HCT116 (cell line): Measurements from ENCODE around the gene KANSL3. TPM values are rescaled to one million over a fixed set of nuclear protein-coding genes. Genes with fewer than 3 reads are reported as not detected.

Experiments used
- ATAC-seq: fragments of 200-7000 bp; cut with Tn5 transposase; 2 replicates; pipeline ENCODE4 v1.9.1; 2020; ENCODE audit warnings: mild to moderate bottlenecking, moderate library complexity
- BruUV-seq: library from RNA; stranded (reverse); fragments of 400-500 nt; replicated peaks from 2 replicates; lab custom pipeline; 2021; lab: Mats Ljungman, UMichigan
- CTCF ChIA-PET: fragments of 300-600 bp; sonication (Branson Sonifier 250); formaldehyde crosslinking; loops from one replicate; lab custom pipeline; 2021; ENCODE audit warnings: antibody characterized with exemption; lab: Charles Lee
- POLR2A ChIA-PET: fragments of 300-600, 350-600 bp; sonication (Branson Sonifier 250); formaldehyde crosslinking; loops from one replicate; lab custom pipeline; 2021; ENCODE audit warnings: antibody characterized with exemption; lab: Charles Lee
- RAD21 ChIA-PET, 2 experiments: fragments of 300-600 bp; sonication (Branson Sonifier 250); formaldehyde crosslinking; loops; one replicate each; lab custom pipeline; 2023; ENCODE audit warnings: low total read pairs in 2 of 2; ENCODE audit not compliant: uncharacterized antibody in 2 of 2, unreplicated experiment in 2 of 2, low non-redundant PET in 1 of 2; lab: Charles Lee
- DNase-seq: peaks from one replicate; pipeline ENCODE4 v3.0.0-alpha.2; 2010; ENCODE audit warnings: low read depth, low spot score
- H2AFZ ChIP-seq: fragments of 200-600 bp; shearing (Covaris generic), sonication (generic); 2 replicates; pipeline ENCODE4 v1.6.1; 2017; ENCODE audit warnings: low read depth, mixed run types, mixed read lengths, antibody characterized with exemption, low read length; ENCODE audit not compliant: poor library complexity, severe bottlenecking
- H3K27ac ChIP-seq: 2 replicates; pipeline ENCODE4 v1.5.1; 2012; ENCODE audit warnings: low read depth, low read length
- H3K27me3 ChIP-seq: fragments of 200-600 bp; sonication (generic); 2 replicates; pipeline ENCODE4 v1.6.1; 2016; ENCODE audit warnings: mixed run types, low read length, mixed read lengths; ENCODE audit not compliant: insufficient read depth
- H3K36me3 ChIP-seq, 2 experiments: fragments of 200-500 bp in 1 of 2; fragments of 200-600 bp in 1 of 2; sonication (Bioruptor generic) in 1 of 2; sonication (generic) in 1 of 2; 2 replicates each; pipeline versions ENCODE4 v1.5.1 to v1.6.1; 2014 to 2016; ENCODE audit warnings: low read length in 2 of 2, inconsistent platforms in 1 of 2, mixed read lengths in 1 of 2, mixed run types in 1 of 2; ENCODE audit not compliant: insufficient read depth in 2 of 2, control insufficient read depth in 1 of 2
- H3K4me1 ChIP-seq, 2 experiments: fragments of 200-600 bp in 1 of 2; sonication (generic) in 1 of 2; 2 replicates each; pipeline versions ENCODE4 v1.5.1 to v1.6.1; 2012 to 2017; ENCODE audit warnings: low read length in 2 of 2, inconsistent platforms in 1 of 2, mild to moderate bottlenecking in 1 of 2, mixed read lengths in 1 of 2, mixed run types in 1 of 2, moderate library complexity in 1 of 2; ENCODE audit not compliant: insufficient read depth in 2 of 2, control insufficient read depth in 1 of 2
- H3K4me2 ChIP-seq: fragments of 200-600 bp; sonication (generic); 2 replicates; pipeline ENCODE4 v1.6.1; 2017; ENCODE audit warnings: mixed run types, low read length, mixed read lengths
- H3K4me3 ChIP-seq, 2 experiments: fragments of 200-600 bp in 1 of 2; sonication (generic) in 1 of 2; replicated peaks in 1 of 2; 2 replicates each; pipeline ENCODE4 v1.5.1; 2011 to 2016; ENCODE audit warnings: low read length in 2 of 2, control low read depth in 1 of 2, low read depth in 1 of 2, mild to moderate bottlenecking in 1 of 2, mixed read lengths in 1 of 2, mixed run types in 1 of 2
- H3K79me2 ChIP-seq: fragments of 200-600 bp; sonication (generic); 2 replicates; pipeline ENCODE4 v1.6.1; 2017; ENCODE audit warnings: mild to moderate bottlenecking, mixed run types, low read length, moderate library complexity, mixed read lengths; ENCODE audit not compliant: insufficient read depth
- H3K9ac ChIP-seq: fragments of 200-600 bp; sonication (generic); 2 replicates; pipeline ENCODE4 v1.6.1; 2016; ENCODE audit warnings: low read length, mixed read lengths
- H3K9me2 ChIP-seq: fragments of 200-600 bp; sonication (generic), shearing (Covaris generic); 2 replicates; pipeline ENCODE4 v1.6.1; 2017; ENCODE audit warnings: mixed run types, mild to moderate bottlenecking, moderate library complexity; ENCODE audit not compliant: insufficient read depth
- H3K9me3 ChIP-seq, 2 experiments: fragments of 200-500 bp in 1 of 2; fragments of 200-600 bp in 1 of 2; sonication (Bioruptor generic) in 1 of 2; sonication (generic) in 1 of 2; 2 replicates each; pipeline ENCODE4 v1.6.1; 2014 to 2017; ENCODE audit warnings: low read length in 2 of 2, mixed read lengths in 2 of 2, inconsistent platforms in 1 of 2, low read depth in 1 of 2, mild to moderate bottlenecking in 1 of 2, mixed run types in 1 of 2, moderate library complexity in 1 of 2; ENCODE audit not compliant: control insufficient read depth in 1 of 2, insufficient read depth in 1 of 2
- H4K20me1 ChIP-seq: fragments of 200-600 bp; sonication (generic), shearing (Covaris generic); 2 replicates; pipeline ENCODE4 v1.6.1; 2017; ENCODE audit warnings: mixed run types, mild to moderate bottlenecking, moderate library complexity; ENCODE audit not compliant: insufficient read depth
- CBX3 ChIP-seq: IDR thresholded peaks from 2 replicates; pipeline ENCODE4 v1.6.1; 2012; ENCODE audit warnings: low read depth
- ELF1 ChIP-seq: IDR thresholded peaks from 2 replicates; pipeline ENCODE4 v1.6.1; 2012; ENCODE audit warnings: low read depth, borderline replicate concordance
- JUND ChIP-seq: IDR thresholded peaks from 2 replicates; pipeline ENCODE4 v1.6.1; 2012
- POLR2A ChIP-seq: IDR thresholded peaks from 2 replicates; pipeline ENCODE4 v1.7.0; 2011; ENCODE audit warnings: borderline replicate concordance; ENCODE audit not compliant: insufficient read depth, insufficient read length; ENCODE audit errors: extremely low read depth
- POLR2AphosphoS5 ChIP-seq: IDR thresholded peaks from 2 replicates; pipeline ENCODE4 v1.6.1; 2011; ENCODE audit warnings: mild to moderate bottlenecking, low read depth, low read length, moderate library complexity
- RAD21 ChIP-seq: IDR thresholded peaks from 2 replicates; pipeline ENCODE4 v1.6.1; 2012; ENCODE audit warnings: low read depth, mild to moderate bottlenecking
- SRF ChIP-seq: IDR thresholded peaks from 2 replicates; pipeline ENCODE4 v1.6.1; 2012; ENCODE audit warnings: low read depth
- YY1 ChIP-seq: IDR thresholded peaks from 2 replicates; pipeline ENCODE4 v1.6.1; 2011; ENCODE audit warnings: low read length, low read depth, moderate library complexity, mild to moderate bottlenecking; ENCODE audit not compliant: insufficient replicate concordance; ENCODE audit errors: extremely low read depth
- ZNF274 ChIP-seq: fragments of 200-500 bp; sonication (Bioruptor generic); IDR thresholded peaks from 2 replicates; pipeline ENCODE4 v1.6.1; 2014; ENCODE audit warnings: mild to moderate bottlenecking, low read depth, low read length, inconsistent platforms
- intact Hi-C: fragments of 100-400 bp; cut with micrococcal nuclease; formaldehyde crosslinking; loops from 2 replicates; pipeline ENCODE4 v1.10.0; 2022
- total RNA-seq: library from RNA; stranded (reverse); gene quantifications from one replicate; pipeline ENCODE4 v1.2.1, GENCODE V29; 2021; ENCODE audit not compliant: unreplicated experiment
- TF ChIP-seq, protein P1 (sequence below): IDR thresholded peaks from 2 replicates; pipeline ENCODE4 v1.6.1; 2012

KANSL3 gene
- total RNA-seq, 1 experiment from 2014 or later: 35.8 TPM

DNA sequence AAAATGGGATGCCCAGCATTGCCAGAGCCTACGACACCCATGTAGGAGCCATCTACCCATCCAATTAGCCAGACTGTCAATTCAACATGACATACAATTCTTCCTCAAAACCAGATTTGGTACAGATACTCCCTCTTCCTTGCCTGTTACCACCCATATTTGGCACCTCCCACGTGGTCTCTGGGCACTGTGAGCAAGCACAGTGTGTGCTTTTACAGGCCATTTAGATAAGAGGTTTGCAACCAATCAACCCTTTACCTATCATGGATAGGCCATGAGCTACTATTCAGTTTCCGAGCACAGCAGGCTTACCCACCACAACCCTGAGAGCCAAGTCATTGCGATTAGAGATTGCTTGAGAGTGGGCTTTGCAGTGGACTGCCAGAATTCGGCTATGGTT lies 60.6 kb downstream of the KANSL3 start (continued):
- no peak for TF ChIP-seq JUND
- no peak for TF ChIP-seq ZNF274
- TF ChIP-seq RAD21: no peak
- TF ChIP-seq POLR2A: no peak

DNA sequence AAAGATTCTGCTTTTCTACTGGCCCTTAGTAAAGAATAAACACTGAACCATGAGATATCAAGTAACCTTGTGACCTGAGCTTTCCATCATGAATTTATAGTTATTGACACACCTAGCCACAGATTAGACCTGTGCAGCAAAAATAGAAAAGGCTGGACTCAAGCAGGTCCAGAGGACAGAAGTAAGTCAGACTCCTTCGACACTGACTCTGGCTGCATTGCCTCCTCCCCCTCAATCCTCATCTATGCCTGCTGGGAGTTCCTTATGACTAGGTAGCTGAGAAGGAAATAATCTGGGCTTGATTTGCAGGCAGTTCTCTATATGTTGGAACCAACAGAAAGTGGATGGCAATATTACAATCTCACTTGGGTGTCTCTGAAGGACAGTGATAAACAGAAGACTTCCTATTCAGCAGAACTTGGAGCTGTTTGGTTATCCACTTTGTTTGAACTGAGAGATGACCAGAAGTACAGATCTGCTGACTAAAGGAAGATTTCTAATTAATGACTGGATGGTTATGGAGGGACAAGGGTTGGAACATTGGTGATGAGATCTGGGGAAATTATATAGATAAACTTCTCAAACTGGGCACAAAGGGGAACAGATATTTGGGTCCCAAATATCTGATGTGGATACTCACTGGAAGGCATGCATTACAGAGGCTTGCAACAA lies 62.2 kb downstream of the KANSL3 start:
- Histone ChIP-seq H2AFZ (no peak overlapping the region), H3K4me1 (no peaks in the 10 kb centered on the region), H4K20me1 (no peaks in the 10 kb centered on the region), H3K9ac (no peak overlapping the region), H3K27ac (no peak overlapping the region), H3K4me2 (no peak overlapping the region), H3K4me3 (no peak overlapping the region), H3K79me2 (no peaks in the 10 kb centered on the region), H3K9me2 (no peaks in the 10 kb centered on the region), H3K27me3 (no peaks in the 10 kb centered on the region), H3K9me3 (no peaks in the 10 kb centered on the region), H3K36me3 (no peaks in the 10 kb centered on the region)
- TF ChIP-seq JUND (no peak), CBX3 (no peak), ELF1 (no peak), SRF (no peak), YY1 (no peak), POLR2AphosphoS5 (no peak)
- TF ChIP-seq, protein P1, sequence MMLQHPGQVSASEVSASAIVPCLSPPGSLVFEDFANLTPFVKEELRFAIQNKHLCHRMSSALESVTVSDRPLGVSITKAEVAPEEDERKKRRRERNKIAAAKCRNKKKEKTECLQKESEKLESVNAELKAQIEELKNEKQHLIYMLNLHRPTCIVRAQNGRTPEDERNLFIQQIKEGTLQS: no peak
- no TSS peak for BruUV-seq
- ChIA-PET POLR2A (no interaction called here), CTCF (interaction anchor here (1.3 kb wide), 1 partner anchor 26 kb away, joined by 4 read pairs; no protein-coding TSS in a partner anchor), RAD21 (no interaction called here)
- no peak for ATAC-seq
- intact Hi-C loops: no loop called here
- DNase-seq: no peak
